OCI-LY7 (cell line): ENCODE measurements around the gene WNT10A.

Experiments used
- CTCF ChIP-seq: fragments of 200-600 bp; sonication (generic); conservative IDR thresholded peaks from 2 replicates; pipeline ENCODE4 v1.5.1; 2014; ENCODE audit warnings: mild to moderate bottlenecking, antibody characterized with exemption, low read length, moderate library complexity, mixed read lengths
- EZH2phosphoT487 ChIP-seq: fragments of 200-600 bp; sonication (generic); IDR thresholded peaks from 2 replicates; pipeline ENCODE4 v1.6.1; 2018; ENCODE audit warnings: low read depth, borderline replicate concordance, mild to moderate bottlenecking, mixed run types, antibody characterized with exemption, low read length, moderate library complexity, mixed read lengths

GRCh38 chr2:218831378-218831990, 49.2 kb upstream of the WNT10A start, which contains the start of gene PRKAG3:
- TF ChIP-seq CTCF: no peak
- TF ChIP-seq EZH2phosphoT487: no peak
